SKM-1 treated with dmso at 0.1 percent for 144 hours (cell line): ENCODE measurements around the gene CSRP1.
"Not testable (repeated sequence)": the region's sequence is repeated elsewhere in the genome, so short reads cannot be mapped to it uniquely, and the experiment has no call there.

Experiments used
- DNase-seq: peaks from one replicate; lab custom pipeline; 2025; ENCODE audit not compliant: unreplicated experiment; lab: John Stamatoyannopoulos, UW

CSRP1 gene

GRCh38 chr1:201506557-201507359 lies at the start of gene CSRP1:
TSS of gene CSRP1 (minus strand) at chr1:201507123. CDS start at chr1:201496303, 10,820 bp downstream.
- DNase-seq, result peak; percentile 72

DNA sequence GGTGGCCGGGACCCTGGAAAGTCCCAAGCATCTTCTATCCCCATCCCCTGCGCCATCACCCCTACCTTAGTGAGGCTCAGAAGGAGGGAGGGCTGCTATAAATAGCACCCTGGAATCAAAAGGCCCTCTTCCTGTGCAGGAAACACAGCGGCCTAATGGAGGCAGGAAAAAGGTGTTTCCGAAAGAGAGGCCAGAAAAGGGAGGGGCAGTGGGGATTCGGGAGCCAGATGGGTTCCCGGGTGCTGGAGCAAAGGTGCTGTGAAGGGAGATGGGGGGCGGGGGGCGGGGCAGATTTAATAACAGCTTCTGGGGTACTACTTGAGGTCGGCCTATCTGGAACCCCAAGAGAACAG lies 48.6 kb upstream of the CSRP1 start:
- DNase-seq, result no peak

DNA sequence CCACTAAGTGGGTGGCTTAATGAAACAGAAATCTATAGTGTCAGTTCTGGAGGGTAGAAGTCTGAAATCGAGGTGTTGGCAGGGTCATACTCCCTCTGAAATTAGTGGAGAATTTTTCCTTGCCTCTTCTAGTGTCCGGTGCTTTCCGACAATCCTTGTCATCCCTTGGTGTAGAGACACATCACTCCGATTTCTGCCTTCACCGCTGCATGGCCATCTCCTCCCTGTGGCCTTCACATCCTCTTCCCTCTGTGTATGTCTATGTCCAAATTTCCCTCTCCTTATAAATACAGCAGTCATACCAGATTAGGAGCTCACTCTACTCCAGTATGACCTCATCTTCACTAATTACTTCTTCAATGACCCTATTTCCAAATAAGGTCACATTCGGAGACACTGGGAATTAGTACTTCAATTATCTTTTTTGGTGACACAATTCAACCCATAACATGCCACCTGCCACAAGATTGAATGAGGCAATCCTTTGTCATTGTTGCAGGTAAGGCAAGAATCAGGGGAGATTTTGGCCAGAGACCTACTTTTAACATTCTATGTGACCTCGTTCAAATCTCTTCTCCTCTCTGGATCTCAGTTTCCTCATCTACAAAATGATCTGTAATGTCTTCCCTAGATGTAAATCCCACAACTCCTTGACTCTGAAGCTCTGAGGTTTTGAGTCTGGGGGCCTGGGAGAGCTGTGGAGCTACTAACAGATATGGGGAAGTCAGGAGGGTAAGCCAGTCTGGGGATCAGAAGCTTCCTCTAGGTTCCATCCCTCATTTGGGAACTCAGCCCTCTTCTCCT lies 48.1 kb upstream of the CSRP1 start:
- no peak for DNase-seq

GRCh38 chr1:201554190-201554600 lies 47.3 kb upstream of the CSRP1 start:
- DNase-seq, result no peak

DNA sequence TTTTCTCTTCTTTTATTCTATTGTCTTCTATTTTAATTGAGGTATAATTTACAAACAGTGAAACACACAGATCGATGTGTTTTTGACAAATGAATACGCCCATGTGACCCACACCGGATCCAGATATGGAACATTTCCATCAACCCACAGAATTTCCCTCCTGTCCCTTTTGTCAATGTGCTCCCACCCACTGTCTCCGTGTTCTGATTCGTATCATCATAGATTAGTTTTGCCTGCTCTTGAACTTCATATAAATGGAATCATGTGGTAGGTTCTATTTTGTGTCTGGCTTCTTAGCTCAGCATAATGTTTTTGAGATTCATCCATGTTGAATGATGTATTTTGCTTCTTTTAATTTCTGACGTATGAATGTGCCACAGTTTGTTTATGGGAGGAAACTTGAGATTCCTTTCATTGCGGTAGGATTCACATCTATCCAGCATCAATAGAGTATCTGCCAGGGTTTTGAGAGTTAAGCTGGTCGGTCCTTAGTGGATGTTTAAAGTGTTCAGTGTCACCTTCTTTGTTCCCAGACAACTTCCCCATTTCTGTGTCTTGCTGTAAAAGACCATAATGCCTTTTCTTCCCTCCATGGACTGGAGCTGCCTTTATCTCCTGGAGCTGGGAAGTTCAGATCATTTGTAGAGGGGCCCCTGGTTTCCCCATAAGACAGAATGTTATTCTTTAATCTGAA lies 46.7 kb upstream of the CSRP1 start:
- DNase-seq, result no peak

- no peak for DNase-seq
Measured at GRCh38 chr1:201552941-201553351, 46.0 kb upstream of the CSRP1 start.

DNA sequence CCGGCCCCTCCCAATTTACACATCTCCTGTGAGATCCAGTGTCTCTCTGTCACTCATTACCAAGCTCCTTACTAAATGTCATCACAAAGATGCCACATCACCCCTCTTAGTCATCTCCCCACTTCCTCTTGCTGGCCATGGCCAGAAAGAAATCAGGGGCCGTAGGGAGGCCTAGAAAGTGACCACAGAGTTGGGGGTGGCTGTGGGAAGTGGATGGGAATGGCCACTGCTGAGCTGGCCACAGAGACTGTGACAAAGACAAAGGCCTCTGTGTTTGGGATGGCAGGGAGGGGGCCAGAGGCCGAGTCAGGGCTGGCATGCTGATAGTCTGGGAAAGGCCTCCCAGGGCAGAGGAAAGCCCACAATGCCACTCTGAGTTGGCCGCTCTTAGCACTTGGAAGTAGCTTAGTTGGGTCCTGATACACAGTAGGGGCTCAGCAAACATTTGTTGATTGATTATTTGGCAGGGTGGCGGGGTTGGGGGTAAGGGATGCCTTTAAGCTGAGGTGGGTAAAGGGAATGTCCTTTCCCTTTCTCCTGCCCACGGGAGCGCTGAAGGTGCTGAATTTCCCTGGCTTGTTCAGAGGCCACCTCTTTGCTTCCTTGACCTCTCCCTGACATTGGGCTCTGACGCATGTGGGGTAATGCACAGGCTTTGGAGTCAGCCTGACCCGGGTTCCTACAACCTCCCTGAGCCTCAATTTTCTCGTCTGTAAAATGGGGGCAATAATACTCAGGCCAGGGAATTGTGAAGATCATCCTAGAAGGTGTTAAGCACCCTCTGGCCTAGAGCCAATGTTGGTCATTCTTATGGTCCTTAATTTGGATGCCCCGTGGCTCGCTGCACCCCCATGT lies 45.2 kb upstream of the CSRP1 start:
- DNase-seq, result peak; percentile 77

DNA sequence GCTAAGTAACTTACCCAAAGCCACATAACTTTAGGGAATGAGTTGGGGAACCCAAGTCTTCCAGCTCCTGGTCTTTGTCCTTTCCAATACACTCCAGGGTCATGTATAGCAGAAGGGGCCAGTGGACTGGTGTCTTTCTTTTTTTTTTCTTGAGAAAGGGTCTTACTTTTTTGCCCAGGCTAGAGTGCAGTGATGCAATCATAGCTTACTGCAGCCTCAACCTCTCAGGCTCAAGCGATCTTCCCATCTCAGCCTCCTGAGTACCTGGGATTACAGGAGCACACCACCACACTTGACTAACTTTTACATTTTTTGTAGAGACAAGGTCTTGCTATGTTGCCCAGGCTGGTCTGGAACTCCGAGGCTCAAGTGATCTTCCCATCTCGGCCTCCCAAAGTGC lies 44.2 kb upstream of the CSRP1 start:
- DNase-seq, result no peak

- not testable (repeated sequence) for DNase-seq
Measured at GRCh38 chr1:201549522-201549921, 42.6 kb upstream of the CSRP1 start.

- DNase-seq, result peak; percentile 30
Measured at GRCh38 chr1:201545851-201546492, 39.0 kb upstream of the CSRP1 start.

DNA sequence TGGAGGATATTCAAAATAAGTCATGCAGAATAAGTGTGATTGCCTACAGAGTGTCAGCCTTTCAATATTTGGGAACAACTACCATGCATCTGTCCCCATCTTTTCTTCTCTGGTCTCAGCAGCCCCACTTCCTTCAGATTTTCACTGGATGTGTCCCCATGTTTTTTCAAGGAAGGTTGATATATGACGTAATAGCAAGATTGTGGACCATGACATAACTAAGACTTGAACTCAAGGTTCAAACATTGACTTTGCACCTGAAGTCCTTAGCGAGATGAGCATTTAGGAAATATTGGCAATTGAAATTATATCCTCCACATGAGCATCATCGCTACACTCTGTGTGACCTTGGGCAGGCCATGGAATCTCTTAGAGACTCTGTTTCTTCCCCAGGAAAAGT lies 37.8 kb upstream of the CSRP1 start:
- DNase-seq, result no peak

DNA sequence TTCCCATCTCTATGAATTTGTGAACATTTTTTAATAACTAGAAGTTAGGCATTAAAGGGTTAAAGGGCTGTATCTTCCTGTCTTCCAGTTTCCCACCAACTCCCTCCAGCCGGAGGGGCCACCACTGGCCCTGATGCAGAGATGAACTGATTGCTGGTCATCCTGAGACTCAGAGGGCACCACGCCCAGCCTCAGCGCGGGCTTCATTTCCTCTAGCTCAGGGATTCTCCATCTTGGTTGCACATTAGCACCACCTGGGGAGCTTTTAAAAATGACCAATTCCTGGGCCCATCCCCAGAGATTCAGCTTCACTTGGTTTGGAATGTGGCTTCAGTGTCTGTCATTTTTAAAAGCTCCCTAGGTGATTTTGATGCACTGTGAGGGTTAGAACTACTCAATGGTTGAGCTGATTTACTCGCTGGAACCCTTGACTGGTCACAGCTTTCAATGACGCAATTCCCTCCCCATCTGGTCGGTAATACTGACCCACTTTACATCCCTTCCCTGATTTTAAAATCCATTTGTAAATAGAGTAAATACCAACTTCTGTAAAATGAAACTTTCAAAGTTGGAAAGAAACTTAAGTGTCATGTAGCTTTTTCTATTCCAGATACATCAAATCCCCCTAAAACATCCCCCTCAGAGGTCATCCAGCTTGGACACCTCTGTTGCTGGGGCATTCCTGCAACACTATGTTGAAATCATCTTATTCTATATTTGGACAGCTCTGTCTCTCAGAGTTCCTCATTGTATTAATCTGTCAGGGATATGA lies 37.1 kb upstream of the CSRP1 start:
- peak; percentile 62 for DNase-seq

- no peak for DNase-seq
Measured at GRCh38 chr1:201542309-201543035, 35.5 kb upstream of the CSRP1 start.

GRCh38 chr1:201540846-201541735 lies 34.2 kb upstream of the CSRP1 start:
- no peak for DNase-seq

GRCh38 chr1:201539561-201540431 lies 32.9 kb upstream of the CSRP1 start:
- DNase-seq, result no peak

DNA sequence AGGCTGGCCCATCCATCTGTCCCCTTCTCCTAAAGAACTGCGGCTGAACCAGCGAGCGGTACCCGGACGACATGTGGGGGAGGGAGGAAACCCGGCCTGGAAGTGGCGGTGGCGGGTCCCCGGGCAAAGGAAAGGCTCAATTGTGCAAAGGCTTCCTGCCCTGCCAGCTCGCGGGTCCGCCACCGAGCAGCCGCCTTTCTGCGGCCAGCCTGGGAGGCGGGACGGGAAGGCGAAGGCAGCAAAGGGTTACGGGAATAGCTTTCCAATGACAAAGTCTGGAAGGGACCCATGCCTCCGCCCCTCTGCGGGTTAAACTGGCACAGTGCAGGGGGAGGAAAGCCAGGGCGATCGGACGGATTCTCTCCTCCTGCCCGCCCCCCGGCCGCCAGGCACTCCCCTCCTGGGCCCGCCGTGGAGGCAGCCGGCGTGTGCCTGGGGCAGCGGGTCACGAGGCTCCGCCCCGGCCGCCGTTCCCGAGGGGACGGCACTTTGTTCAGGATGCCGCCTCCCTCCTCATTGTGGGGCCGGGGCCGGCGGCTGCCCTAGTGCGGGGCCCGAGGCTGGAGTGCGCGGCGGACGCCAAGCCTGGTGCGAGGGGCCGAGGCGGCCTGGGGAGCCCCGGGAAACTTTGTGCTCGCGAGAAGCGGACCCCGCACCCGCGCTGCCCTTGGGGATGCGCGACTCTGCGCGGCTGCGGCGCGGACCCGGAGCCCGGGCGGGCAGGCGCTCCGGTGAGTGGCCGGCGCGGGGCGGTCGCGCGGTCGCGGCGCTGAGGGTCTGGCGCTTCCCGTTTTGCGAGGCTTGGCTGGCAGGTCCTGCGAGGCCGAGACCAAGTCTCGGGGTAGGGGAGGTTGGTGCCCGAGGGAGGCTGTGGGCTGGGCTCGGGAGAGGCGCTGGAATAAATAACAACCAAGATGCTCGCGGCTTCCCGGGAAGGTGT lies 32.0 kb upstream of the CSRP1 start, which contains the start of gene NAV1:
Gene NAV1 (plus strand): TSS at position 516 of the 940 bp plus-strand sequence. CDS start 83,758 bp downstream, outside the sequence.
- DNase-seq, result peak; percentile 76
